GM12872 (cell line): ENCODE data around the gene RGS5.

ENCODE experiments used
- TF ChIP-seq, protein P1 (sequence below): IDR thresholded peaks from 3 replicates; pipeline ENCODE4 v1.5.1; 2011; ENCODE audit warnings: low read depth, mild to moderate bottlenecking, low read length, moderate library complexity; ENCODE audit not compliant: insufficient read depth

RGS5 gene

DNA sequence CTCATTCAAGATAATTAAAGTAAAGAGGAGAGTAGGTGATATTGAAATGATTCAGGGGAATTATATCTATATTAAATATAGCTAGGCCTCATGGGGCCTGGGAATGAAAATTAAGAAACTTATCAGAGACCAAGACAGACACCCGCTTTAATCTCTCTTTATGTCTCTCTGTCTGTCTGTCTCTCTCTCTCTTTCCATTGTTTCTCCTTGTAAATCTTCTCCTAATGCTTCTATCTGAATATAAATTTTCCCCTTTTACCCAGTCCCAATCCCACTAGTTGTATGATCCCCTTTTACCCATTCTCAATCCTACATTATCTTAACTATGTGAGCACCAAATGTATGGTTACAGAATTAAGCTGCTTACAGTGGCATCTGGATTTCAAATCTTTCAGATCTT, 61.2 kb downstream of the RGS5 start:
- TF ChIP-seq, protein P1, sequence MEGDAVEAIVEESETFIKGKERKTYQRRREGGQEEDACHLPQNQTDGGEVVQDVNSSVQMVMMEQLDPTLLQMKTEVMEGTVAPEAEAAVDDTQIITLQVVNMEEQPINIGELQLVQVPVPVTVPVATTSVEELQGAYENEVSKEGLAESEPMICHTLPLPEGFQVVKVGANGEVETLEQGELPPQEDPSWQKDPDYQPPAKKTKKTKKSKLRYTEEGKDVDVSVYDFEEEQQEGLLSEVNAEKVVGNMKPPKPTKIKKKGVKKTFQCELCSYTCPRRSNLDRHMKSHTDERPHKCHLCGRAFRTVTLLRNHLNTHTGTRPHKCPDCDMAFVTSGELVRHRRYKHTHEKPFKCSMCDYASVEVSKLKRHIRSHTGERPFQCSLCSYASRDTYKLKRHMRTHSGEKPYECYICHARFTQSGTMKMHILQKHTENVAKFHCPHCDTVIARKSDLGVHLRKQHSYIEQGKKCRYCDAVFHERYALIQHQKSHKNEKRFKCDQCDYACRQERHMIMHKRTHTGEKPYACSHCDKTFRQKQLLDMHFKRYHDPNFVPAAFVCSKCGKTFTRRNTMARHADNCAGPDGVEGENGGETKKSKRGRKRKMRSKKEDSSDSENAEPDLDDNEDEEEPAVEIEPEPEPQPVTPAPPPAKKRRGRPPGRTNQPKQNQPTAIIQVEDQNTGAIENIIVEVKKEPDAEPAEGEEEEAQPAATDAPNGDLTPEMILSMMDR, result no peak

DNA sequence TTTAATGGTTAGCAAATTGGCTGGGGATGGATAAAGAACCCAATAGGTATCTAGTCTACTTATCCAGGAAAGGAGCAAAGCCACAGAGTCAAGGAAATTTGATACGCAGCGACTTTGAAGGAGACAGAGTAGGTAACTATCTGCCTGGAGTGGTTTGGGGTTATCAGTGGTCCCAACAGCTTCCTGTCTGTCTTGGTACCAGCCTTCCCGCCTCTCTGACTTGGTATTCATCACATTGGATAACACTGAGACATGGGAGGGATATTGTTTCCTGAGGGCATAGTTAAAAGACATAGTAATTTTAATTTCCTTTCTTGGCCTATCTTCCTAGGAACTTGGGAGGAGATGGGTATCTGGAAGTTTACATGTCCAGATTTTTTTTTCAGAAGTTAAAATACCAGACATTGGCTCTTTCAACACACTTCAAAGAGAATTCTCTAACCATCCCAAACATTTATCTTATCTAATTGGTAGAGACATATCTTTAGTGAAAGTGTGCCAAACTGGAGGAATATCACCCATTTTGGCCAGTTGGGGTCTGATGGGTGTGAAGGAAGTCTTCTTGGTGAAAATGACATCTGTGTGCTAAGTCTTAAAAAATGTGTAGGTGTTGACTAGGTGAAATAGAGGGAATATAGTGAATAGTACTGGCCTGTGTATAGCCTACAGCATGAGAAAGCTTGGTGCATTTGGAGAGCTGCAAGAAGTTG, 65.0 kb downstream of the RGS5 start:
- TF ChIP-seq, protein P1, result no peak

DNA sequence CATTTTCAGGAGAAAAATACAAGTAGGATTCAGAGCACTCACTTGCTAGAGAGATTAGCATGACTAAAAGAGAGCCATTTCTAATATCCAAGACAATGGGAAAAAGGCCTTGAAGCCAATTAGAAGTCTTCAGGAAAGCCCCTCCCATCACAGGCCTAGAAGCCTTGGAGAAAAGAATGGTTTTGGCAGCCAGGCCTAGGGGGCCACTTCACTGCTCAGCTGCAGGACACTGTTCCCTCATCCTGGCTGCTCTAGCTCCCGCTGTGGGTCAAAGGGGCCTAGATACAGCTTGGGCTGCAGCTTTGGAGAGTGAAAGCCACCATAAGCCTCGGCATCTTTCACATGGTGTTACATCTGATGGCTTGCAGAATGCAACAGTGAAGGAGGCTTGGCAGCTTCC, 70.7 kb downstream of the RGS5 start:
- TF ChIP-seq, protein P1, result no peak

GRCh38 chr1:163130225-163130856, 72.4 kb downstream of the RGS5 start:
- TF ChIP-seq, protein P1, result no peak

DNA sequence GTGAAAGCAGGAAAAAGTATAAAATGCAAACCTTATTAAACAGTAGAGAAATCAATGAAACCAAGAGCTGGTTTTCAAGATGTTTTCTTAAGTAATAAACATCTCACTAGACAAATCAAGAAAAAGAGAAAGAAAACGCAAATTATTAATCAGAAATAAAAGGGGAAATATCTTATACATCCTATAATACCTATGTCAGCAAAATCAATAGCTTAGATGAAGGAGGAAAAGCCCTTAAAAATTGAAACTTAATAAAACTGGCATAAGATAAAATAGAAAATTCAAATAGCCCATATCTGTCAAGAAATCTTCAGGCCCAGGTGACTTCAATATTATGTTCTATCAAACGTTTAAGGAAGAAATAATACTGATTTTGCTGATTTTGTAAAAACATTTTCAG, 74.4 kb downstream of the RGS5 start:
- TF ChIP-seq, protein P1, result no peak

- TF ChIP-seq, protein P1, result no peak
Measured at GRCh38 chr1:163124812-163125211, 77.9 kb downstream of the RGS5 start.

DNA sequence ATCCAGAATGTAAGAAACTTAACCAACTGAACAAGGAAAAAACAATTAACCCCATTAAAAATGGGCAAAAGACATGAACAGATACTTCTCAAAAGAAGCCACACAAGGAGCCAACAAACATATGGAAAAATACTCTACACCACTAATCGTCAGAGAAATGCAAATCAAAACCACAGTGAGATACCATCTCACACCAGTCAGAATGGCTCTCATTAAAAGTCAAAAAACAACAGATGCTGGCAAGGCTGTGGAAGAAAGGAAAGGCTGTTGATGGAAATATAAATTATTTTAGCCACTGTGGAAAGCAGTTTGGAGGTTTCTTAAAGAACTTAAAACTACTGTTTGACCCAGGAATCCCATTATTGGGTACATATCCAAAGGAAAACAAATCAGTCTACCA, 82.3 kb downstream of the RGS5 start:
- TF ChIP-seq, protein P1, result no peak
